HG03066 (cell line): Measurements from ENCODE around the gene GRIA4.

Source experiments
- ATAC-seq: cut with Tn5 transposase; IDR thresholded peaks from one replicate; pipeline ENCODE4 v1.9.1; 2021; ENCODE audit warnings: low read depth; ENCODE audit not compliant: unreplicated experiment

The GRIA4 gene

DNA sequence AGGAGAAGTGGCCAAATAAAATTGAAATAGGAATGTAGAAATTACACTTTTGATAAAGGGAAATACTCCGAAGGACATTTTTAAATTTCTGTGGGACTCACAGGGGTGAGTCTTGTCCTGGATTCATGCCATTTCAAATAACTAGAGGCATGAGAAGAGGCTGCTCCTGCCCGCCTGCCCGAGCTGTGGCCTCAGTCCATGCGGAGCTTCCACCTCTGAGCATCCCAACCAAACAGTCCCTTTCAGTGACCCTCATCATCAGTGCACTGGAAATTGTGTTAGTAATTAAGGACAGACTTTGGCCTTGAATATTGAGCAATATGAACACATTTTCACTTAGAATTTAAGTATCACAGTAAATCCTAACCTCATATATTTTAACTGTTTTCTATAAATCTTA is 25.6 kb downstream of the GRIA4 start:
- no peak for ATAC-seq

DNA sequence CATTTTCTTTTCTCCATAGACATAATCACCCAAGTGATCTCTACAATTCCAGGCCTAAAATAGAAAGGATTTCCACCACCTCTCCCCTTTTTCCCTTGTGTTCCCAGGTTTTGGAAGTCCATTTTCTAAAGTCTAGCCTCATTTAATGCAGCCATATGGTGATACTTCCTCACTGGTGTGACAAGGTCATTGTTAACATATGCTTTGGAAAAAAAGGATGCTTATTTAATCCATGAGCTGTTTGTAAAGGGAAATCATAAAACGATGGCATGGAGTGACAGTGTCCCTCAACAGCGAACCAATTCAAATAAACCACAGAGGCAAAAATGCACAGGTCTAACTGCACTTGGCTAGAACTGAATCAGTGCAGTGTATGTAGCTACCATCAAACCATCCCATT is 26.6 kb downstream of the GRIA4 start:
- no peak for ATAC-seq

DNA sequence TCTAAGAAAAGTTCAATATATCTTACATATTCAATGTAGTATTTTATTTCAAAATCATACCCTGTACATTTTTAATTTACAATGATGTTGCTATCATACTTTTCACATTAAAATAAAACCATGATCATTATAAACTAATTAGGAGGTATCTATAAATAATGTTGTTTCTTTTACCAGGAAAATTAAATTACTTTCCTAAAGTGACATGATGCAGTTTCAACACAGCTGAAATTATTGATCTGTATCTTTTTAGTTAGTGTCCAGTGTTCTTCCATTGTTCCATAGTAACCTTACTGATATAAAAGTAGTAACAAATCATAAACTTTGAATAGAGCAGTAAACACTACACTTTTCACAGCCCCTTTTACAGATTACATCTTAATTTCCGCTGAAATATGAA is 29.7 kb downstream of the GRIA4 start:
- no peak for ATAC-seq

DNA sequence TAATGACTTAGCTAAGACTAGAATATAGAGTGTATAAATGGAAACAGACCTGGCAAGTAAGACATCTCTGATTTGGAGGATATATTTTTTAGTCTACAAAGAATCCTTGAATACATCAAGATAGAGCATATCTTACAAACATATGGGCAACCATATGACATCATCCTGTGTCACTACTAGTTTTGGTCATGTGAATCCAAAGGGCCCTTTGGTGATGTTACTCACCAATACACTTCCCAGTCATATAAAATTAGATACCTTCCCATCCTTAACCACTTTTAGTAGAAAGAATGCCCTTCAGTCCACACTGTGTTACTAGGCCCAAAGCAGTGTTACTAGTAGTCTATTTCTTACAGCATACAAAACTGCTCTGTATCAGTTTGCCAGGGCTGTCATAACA is 31.6 kb downstream of the GRIA4 start:
- no peak for ATAC-seq

DNA sequence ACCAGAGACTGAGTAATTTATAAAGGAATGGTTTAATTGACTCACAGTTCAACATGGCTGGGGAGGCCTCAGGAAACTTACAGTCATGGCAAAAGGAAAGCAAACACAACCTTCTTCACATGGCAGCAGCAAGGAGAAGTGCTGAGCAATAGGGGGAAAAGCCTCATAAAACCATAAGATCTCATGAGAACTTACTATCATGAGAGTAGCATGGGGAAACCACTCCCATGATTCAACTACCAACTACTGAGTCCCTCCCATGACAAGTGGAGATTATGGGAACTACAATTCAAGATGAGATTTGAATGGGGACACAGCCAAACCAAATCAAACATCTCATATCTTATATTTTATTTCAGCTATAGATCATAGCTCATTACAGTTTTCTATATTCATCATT is 33.0 kb downstream of the GRIA4 start:
- ATAC-seq: no peak

DNA sequence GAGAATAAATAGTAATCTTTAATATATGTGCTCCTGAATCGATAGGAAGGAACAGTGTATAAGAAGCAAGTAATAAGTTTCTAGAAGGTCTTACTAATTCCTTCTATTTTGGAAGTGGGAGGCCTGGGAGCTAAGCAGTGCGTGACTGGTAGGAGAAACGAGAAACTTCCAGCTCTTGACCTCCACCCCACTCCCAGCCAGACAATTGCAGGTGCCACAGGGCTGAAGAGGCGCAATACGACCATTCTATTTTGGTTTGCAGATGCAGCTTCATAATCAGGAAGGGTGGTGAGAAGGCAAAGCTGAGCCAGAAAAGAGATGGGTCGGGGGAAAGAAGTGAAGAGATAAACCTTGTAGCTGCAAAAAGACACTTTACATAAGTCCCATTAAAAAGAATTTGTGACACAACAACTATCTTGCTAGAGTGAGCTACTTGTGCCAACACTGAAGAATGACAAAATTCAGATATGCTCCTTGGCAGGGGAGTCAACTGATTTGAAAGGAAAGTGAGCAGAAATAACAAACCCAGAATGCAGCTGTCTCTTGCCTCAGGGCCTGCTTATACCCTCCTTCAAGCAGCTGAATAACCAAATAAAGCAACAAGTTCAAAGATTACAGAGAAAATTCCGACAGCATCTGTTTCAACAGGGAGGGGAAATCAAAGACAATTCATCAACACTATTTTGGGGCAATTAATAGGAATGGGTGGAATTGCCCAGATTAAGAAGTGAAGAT is 35.1 kb downstream of the GRIA4 start:
- ATAC-seq: no peak

DNA sequence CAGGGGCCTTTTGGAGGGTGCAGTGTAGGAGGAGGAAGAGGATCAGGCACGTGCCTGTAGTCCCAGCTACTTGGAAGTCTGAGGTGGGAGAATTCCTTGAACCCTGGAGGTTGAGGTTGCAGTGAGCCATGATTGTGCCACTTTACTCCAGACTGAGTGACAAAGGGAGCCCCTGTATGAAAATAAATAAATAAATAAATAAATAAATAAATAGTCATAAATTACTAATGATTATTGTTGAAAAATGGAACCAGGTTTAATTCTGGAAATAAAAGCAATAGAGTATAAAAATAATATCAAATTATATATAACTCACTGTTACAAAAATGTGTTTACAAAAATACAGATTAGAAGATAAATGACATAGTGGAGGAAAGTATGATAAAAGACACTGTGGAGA is 37.9 kb downstream of the GRIA4 start:
- no peak for ATAC-seq

DNA sequence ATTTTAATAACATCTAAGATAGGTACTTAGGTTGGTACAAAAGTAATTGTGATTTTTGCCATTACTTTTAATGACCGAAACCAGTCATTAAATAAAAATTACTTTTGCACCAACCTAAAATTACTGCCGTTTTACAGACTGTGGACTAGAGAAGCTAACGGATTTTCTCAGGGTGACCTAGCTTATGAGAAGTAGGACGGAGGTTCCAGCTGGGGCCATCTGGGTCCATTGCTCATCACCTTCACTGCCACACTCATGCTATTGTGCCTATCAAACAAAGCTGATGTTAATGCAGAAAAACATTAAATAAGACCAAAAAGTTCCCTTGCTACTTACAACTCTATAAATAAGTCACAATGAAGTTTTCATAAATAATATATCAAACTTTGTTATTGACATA is 38.9 kb downstream of the GRIA4 start:
- no peak for ATAC-seq

DNA sequence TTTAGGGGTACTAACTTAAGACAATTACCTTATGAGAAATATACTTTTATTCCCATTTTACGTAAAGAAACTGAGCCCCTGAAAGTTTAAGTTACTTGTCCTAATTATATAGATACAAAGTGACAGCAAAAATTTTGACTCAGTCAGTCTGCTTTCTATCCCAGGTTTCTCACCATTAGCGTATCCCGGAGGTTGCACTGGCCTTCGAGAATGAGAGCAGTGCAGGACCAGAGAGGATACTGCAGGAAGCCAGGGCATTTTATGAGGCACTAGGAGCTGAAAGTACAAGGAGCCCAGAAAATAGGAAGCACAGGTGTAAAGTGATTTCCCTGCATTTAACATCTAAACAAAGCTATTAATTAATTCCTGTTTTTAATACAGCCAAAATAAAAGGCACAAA is 55.4 kb downstream of the GRIA4 start:
- no peak for ATAC-seq

DNA sequence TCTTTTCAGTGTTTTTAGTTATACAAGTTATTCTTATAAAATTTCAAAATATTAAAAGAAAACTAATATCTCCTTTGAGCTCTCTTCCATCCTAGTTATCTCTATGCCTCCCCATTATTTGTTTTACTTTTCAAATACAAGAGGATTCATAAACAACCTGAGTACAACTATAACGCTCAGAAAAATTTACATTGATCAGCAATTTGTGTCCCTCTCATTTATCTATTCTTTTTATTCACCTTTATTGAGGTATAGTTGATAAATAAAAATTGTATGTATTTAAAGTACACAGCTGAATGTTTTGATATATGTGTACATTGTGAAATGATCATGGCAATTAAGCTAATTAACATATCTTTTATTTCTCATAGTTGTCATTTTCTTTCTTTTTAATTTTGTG is 57.6 kb downstream of the GRIA4 start:
- no peak for ATAC-seq

DNA sequence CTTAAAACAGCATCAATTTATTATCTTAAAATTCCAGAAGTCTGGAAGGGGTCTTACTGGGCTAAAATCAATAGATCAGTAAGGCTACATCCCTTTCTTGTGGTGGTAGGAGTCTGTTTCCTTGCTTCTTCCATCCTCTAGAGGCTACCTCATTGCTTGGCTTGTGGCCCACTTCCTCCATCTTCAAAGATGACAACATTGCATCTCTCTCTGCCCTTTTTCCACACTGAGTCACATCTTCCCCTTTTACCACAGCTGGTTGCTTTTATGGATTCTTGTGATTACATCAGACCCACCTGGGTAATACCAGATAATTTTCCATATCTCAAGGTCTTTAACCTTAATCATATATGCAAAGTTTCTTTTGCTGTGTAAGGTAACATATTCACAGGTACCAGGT is 60.9 kb downstream of the GRIA4 start:
- ATAC-seq: no peak

DNA sequence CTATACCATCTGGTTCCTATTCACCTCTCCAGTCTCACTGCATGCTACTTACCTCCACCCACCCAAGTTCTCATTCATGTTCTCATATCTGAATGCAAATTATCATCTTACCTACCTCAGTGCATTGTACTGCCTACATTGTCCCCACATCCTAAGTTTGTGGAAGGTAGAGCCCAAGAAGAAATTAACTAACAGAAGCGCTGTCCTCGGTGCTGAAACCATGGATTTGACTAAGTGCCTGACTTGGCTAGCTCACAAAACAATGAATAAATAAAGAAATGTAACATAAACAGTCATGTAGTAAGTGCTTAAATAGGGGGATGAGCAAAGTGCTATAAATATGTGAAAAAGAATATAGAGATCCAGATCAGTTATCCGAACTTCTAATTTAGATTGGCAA is 63.2 kb downstream of the GRIA4 start:
- ATAC-seq: no peak

DNA sequence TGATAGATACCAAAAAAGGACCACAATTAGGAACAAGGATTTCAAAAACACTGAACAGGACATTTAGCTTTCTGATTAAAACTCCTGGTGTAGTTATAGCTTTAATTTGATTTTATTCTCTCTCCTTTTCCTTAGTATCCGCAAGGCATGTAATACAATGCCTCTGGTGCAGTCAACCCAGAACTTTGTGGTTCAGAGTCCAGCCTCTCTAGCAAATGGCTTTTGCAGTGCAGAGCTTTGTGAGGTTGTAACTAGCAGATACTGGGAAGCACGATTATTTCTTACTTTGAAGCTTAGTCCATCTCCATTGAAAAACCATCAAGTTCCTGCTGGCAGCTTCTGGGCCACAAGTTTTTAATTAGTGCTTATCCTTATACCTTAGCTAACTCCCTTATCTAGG is 79.8 kb downstream of the GRIA4 start:
- no peak for ATAC-seq

DNA sequence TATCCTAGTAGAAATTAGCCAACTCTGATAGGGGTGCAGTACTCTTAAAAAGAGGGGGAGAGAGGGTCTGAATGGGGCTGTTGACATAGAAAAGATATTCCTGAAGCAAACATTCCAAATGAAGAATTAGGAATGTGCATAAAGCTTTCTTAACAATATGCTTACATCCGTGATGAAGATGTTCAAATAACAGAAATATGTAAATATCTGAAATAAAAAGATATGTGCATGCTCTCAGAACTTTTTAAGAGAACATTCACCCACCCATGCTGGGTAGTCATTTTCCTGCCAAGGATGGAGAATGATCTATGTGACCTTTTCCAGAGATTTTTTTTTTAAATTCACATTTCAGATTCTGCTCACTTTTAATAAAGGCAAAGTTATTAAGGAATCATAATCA is 80.6 kb downstream of the GRIA4 start:
- no peak for ATAC-seq

DNA sequence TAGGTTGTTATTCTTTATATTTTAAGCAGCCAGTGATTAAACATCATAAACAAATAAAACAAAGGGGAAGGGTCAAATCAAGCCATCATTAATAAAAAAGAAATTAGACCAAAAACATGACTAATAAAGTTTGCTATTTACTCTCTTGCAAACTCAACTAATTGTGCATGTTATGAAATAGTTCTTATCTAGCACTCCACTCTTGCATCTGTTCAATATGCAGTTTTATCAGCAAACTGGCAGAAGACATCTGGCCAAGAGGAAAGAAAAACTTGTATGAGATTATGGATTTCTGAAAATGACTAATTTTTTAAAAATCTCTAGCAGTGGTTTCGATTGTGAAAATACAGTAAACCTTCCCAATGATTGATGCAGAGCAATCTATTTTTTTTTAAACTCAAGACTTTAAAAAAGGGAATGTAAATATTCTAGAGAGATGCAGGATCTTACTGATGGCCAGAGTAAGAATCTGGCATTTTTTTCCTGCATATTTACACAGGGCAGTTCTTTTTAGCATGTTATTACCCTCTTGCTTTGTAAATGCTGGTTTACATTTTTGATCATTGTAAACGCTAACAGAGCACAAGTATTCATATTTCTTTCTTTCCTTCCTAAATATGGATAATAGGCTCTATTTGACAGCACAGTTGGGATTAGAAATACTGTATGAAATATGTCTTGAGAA is 83.3 kb downstream of the GRIA4 start:
- no peak for ATAC-seq

DNA sequence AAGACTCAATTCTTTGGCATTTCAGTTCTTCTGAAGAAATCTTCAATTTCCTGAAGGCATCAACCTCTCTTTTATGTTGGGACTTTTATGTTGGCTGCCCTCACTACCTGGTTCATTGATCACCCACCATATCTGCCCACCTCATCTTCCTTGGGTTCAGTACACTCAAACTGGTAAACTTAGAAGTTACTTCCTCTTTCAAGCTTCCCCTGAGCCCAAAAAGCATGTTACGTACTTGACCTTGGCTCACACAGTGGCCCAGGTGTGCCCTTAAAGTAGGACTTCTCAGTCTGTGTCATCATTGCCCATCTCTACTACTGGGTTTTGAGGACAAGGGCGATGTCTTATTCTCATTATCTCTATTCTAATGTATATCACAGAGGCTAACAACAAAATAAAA is 86.1 kb downstream of the GRIA4 start:
- ATAC-seq: no peak

DNA sequence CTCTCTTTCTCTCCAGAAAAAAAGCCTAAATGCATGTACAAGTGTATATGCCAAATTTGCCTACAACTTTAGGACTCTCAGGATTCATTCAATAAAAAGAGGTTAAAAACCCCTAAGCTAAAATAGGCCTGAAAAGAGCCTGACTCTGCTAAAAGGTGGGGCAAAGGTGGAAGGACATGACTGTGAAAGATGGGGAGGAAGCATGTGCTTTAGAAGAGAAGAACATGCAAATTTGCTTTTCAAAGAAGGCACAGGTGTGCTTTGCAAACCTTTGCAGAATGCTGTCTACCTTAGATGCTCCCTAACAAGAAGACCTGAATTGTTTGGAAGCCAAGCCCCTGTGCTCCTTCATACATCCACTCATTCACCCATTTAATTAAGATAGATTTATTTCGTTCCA is 87.4 kb downstream of the GRIA4 start:
- ATAC-seq: no peak

DNA sequence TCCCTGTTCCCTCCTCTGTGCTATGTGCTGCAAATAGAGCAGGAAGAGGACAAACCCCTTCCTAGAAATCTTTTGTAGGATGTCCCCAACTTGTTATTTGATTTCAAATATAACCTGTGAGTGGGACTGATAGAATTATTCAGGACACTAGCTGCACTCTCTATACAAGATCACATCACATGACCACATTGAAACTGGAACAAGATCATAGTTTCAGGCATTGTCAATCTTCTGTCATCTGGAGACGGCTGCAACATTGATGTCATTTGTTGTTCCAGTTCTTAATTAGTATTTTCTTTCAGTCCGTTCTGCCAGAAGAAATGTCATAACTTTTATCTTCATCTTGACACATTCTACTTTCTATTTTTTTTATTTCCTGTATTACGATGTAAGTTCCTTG is 89.3 kb downstream of the GRIA4 start:
- ATAC-seq: no peak

DNA sequence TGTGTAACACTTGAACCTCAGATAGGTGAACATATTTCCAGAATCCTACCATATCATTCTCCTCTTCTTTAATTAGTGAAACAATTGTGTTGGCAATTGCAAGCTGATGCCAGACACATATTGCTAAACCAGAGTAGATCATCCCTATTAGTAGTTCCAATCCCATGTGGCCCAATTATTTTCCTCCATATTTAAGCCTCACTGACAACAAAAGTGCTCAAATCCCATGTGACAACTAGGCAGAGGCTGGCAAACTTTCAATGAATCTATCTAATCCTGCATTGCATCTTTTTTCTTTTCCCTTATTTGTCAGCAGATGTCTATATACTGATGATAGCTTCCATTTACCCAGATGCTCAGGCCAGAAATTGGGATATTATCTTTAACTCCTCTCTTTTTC is 90.4 kb downstream of the GRIA4 start:
- ATAC-seq: no peak

DNA sequence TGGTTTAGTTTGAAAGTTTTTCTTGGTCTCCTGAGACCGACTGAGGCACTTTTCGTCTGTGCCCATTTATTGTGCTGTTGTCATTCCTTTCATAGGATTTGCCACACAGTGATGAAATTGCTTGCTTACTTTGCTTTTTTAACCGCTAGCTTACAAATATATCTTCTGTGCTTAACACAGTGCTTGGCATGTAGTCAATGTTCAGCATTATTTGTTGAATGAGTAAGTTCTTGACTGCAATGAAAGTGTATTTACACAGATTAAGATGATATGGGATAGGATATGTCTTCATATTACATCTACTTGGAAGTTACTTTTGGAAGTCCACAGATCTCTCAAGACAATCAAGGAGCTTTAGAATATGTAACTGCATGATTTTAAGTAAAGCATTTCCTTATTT is 91.2 kb downstream of the GRIA4 start:
- no peak for ATAC-seq

DNA sequence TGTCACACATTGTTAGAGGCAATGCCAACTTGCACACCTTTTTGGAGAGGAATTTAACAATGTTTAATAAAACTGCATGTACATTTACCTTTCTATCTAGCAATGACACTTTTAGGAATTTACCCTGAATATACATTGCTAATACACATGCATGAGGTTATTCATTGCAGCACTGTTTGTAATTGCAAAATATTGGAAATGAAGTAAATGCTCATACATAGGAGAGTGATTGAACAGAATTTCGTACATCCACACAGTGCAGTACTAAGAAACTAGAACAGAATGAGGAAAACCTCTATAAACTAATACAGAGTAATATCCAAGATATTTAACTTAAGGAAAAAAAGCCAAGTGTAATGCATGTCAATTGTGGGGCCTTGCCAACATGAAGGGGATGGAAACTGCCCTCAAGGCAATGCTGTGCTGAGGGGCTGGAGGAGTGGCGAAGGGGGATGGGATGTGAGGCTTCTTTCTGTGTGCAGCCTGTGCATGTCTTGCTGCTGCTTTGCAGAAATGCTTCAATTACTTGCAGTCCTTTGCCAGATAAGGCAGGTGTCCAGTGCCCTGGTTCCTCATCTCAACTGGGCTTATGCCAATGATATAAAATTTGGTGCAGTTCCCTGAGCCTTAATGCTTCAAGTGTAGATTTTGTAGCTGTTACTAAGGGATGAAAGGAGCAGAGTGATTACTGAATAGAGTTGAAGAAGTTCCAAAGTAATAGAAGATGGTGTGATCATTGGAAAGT is 96.1 kb downstream of the GRIA4 start:
- no peak for ATAC-seq

DNA sequence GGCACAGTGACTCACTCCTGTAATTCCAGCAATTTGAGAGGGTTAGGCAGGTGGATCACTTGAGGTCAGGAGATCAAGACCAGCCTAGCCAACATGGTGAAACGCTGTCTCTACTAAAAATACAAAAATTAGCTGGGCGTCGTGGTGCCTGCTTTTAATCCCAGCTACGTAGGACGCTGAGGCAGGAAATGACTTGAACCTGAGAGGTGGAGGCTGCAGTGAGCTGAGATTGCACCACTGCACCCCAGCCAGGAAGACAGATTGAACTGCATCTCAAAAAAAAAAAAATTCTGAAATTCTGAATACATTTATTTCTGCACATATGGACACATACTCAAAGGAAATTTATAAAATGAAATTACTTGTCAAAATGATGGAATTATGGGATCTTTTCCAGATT is 103.2 kb downstream of the GRIA4 start:
- no peak for ATAC-seq
